Measurements from ENCODE around the gene CPA2. TPM values are rescaled to one million over a fixed set of nuclear protein-coding genes. Genes with fewer than 3 reads are reported as not detected.
"Not testable (repeated sequence)": the region's sequence is repeated elsewhere in the genome, so short reads cannot be mapped to it uniquely, and the experiment has no call there.

The CPA2 gene
- total and polyA plus RNA-seq, 7 experiments from 2014 or later: not detected

GRCh38 chr7:130224923-130225322, 41.7 kb upstream of the CPA2 start:
- H3K27ac Mint-ChIP-seq; ATAC-seq; POLR2A ChIA-PET; H3K4me3 Mint-ChIP-seq; H3K27me3 ChIP-seq (ENCODE audit: control insufficient read depth in 2 of 2, insufficient read depth in 2 of 2, low read length in 2 of 2); intact Hi-C loops (cut with micrococcal nuclease); H3K36me3 Mint-ChIP-seq; DNase-seq; H3K4me1 ChIP-seq (ENCODE audit: control insufficient read depth in 2 of 2, insufficient read depth in 2 of 2, low read length in 2 of 2); H3K27ac ChIP-seq (ENCODE audit: low read depth, low read length); H3K4me1 Mint-ChIP-seq; H3K27me3 Mint-ChIP-seq; H3K4me3 ChIP-seq (ENCODE audit: low read length); H3K9me3 Mint-ChIP-seq; H3K9me3 ChIP-seq (ENCODE audit: control insufficient read depth in 2 of 3, low read length in 3 of 3); H3K36me3 ChIP-seq (ENCODE audit: control insufficient read depth in 2 of 3, insufficient read depth in 3 of 3, low read length in 3 of 3): not testable (repeated sequence)
- CTCF ChIA-PET: interaction anchor here (0.6 kb wide), 1 partner anchor 523 kb away, joined by 3 read pairs; no protein-coding TSS in a partner anchor

GRCh38 chr7:130226333-130226732, 40.3 kb upstream of the CPA2 start:
- POLR2A ChIA-PET: no interaction called here
- H3K36me3 Mint-ChIP-seq: no peaks in the 10 kb centered on the region
- no peaks in the 10 kb centered on the region for H3K4me1 ChIP-seq (ENCODE audit: control insufficient read depth in 2 of 2, insufficient read depth in 2 of 2, low read length in 2 of 2)
- no peak for DNase-seq
- CTCF ChIA-PET: no interaction called here
- H3K9me3 Mint-ChIP-seq: no peaks in the 10 kb centered on the region
- H3K4me1 Mint-ChIP-seq: peaks cover 0 to 8% (median 0%) of the 10 kb centered on the region in 7 donors
- H3K9me3 ChIP-seq (ENCODE audit: control insufficient read depth in 2 of 3, low read length in 3 of 3): no peaks in the 10 kb centered on the region
- peak overlapping the region in 2 of 9 donors; percentile 3 to 18 for H3K27ac Mint-ChIP-seq
- H3K27me3 ChIP-seq (ENCODE audit: control insufficient read depth in 2 of 2, insufficient read depth in 2 of 2, low read length in 2 of 2): no peaks in the 10 kb centered on the region
- H3K27ac ChIP-seq (ENCODE audit: low read depth, low read length): no peak overlapping the region
- intact Hi-C loops (cut with micrococcal nuclease): no loop called here
- no peak for ATAC-seq
- no peak overlapping the region for H3K4me3 Mint-ChIP-seq
- H3K27me3 Mint-ChIP-seq: peaks cover 0 to 6% (median 0%) of the 10 kb centered on the region in 5 donors
- H3K4me3 ChIP-seq (ENCODE audit: low read length): no peak overlapping the region
- H3K36me3 ChIP-seq (ENCODE audit: control insufficient read depth in 2 of 3, insufficient read depth in 3 of 3, low read length in 3 of 3): no peaks in the 10 kb centered on the region

GRCh38 chr7:130227883-130228575, 38.6 kb upstream of the CPA2 start:
- DNase-seq: no peak
- CTCF ChIA-PET: no interaction called here
- H3K4me3 Mint-ChIP-seq: no peak overlapping the region
- H3K9me3 Mint-ChIP-seq: no peaks in the 10 kb centered on the region
- H3K4me3 ChIP-seq (ENCODE audit: low read length): no peak overlapping the region
- no peaks in the 10 kb centered on the region for H3K36me3 Mint-ChIP-seq
- ATAC-seq: no peak
- H3K27me3 Mint-ChIP-seq: peaks cover 0 to 6% (median 0%) of the 10 kb centered on the region in 5 donors
- intact Hi-C loops (cut with micrococcal nuclease): no loop called here
- H3K27me3 ChIP-seq (ENCODE audit: control insufficient read depth in 2 of 2, insufficient read depth in 2 of 2, low read length in 2 of 2): no peaks in the 10 kb centered on the region
- H3K9me3 ChIP-seq (ENCODE audit: control insufficient read depth in 2 of 3, low read length in 3 of 3): no peaks in the 10 kb centered on the region
- no peaks in the 10 kb centered on the region for H3K36me3 ChIP-seq (ENCODE audit: control insufficient read depth in 2 of 3, insufficient read depth in 3 of 3, low read length in 3 of 3)
- POLR2A ChIA-PET: interaction anchor here (0.7 kb wide), 1 partner anchor 387 kb away, joined by 3 read pairs; no protein-coding TSS in a partner anchor
- H3K27ac ChIP-seq (ENCODE audit: low read depth, low read length): no peak overlapping the region
- peaks cover 0 to 8% (median 0%) of the 10 kb centered on the region in 7 donors for H3K4me1 Mint-ChIP-seq
- H3K4me1 ChIP-seq (ENCODE audit: control insufficient read depth in 2 of 2, insufficient read depth in 2 of 2, low read length in 2 of 2): no peaks in the 10 kb centered on the region
- H3K27ac Mint-ChIP-seq: no peak overlapping the region

- no peaks in the 10 kb centered on the region for H3K36me3 ChIP-seq (ENCODE audit: control insufficient read depth in 2 of 3, insufficient read depth in 3 of 3, low read length in 3 of 3)
- DNase-seq (no peak), ATAC-seq (no peak)
- H3K27ac Mint-ChIP-seq: no peak overlapping the region
- H3K4me3 ChIP-seq (ENCODE audit: low read length): no peak overlapping the region
- peaks cover 0 to 3% (median 0%) of the 10 kb centered on the region in 7 donors for H3K4me1 Mint-ChIP-seq
- no peaks in the 10 kb centered on the region for H3K36me3 Mint-ChIP-seq
- POLR2A ChIA-PET: no interaction called here
- no peaks in the 10 kb centered on the region for H3K9me3 Mint-ChIP-seq
- no peaks in the 10 kb centered on the region for H3K27me3 ChIP-seq (ENCODE audit: control insufficient read depth in 2 of 2, insufficient read depth in 2 of 2, low read length in 2 of 2)
- H3K4me1 ChIP-seq (ENCODE audit: control insufficient read depth in 2 of 2, insufficient read depth in 2 of 2, low read length in 2 of 2): no peaks in the 10 kb centered on the region
- intact Hi-C loops (cut with micrococcal nuclease): no loop called here
- CTCF ChIA-PET: no interaction called here
- H3K9me3 ChIP-seq (ENCODE audit: control insufficient read depth in 2 of 3, low read length in 3 of 3): no peaks in the 10 kb centered on the region
- peaks cover 0 to 6% (median 0%) of the 10 kb centered on the region in 5 donors for H3K27me3 Mint-ChIP-seq
- no peak overlapping the region for H3K4me3 Mint-ChIP-seq
- H3K27ac ChIP-seq (ENCODE audit: low read depth, low read length): no peak overlapping the region
Observed at GRCh38 chr7:130228840-130229502, 37.7 kb upstream of the CPA2 start.

GRCh38 chr7:130229981-130230380, 36.7 kb upstream of the CPA2 start:
- DNase-seq; H3K4me1 Mint-ChIP-seq; H3K4me3 ChIP-seq (ENCODE audit: low read length); H3K27ac Mint-ChIP-seq; H3K9me3 Mint-ChIP-seq; H3K27ac ChIP-seq (ENCODE audit: low read depth, low read length); CTCF ChIA-PET; H3K9me3 ChIP-seq (ENCODE audit: control insufficient read depth in 2 of 3, low read length in 3 of 3); H3K27me3 Mint-ChIP-seq; H3K36me3 ChIP-seq (ENCODE audit: control insufficient read depth in 2 of 3, insufficient read depth in 3 of 3, low read length in 3 of 3); H3K36me3 Mint-ChIP-seq; POLR2A ChIA-PET; intact Hi-C loops (cut with micrococcal nuclease); ATAC-seq; H3K4me1 ChIP-seq (ENCODE audit: control insufficient read depth in 2 of 2, insufficient read depth in 2 of 2, low read length in 2 of 2); H3K27me3 ChIP-seq (ENCODE audit: control insufficient read depth in 2 of 2, insufficient read depth in 2 of 2, low read length in 2 of 2); H3K4me3 Mint-ChIP-seq: not testable (repeated sequence)

GRCh38 chr7:130231792-130232191, 34.9 kb upstream of the CPA2 start:
- no peak overlapping the region for H3K4me3 ChIP-seq (ENCODE audit: low read length)
- no peaks in the 10 kb centered on the region for H3K27me3 ChIP-seq (ENCODE audit: control insufficient read depth in 2 of 2, insufficient read depth in 2 of 2, low read length in 2 of 2)
- no peaks in the 10 kb centered on the region for H3K4me1 Mint-ChIP-seq
- peaks cover 0 to 11% (median 8%) of the 10 kb centered on the region in 5 donors for H3K27me3 Mint-ChIP-seq
- DNase-seq: no peak
- no peaks in the 10 kb centered on the region for H3K9me3 ChIP-seq (ENCODE audit: control insufficient read depth in 2 of 3, low read length in 3 of 3)
- ChIA-PET CTCF (interaction anchor here (0.6 kb wide), 1 partner anchor 520 kb away, joined by 3 read pairs; no protein-coding TSS in a partner anchor), POLR2A (no interaction called here)
- no peak overlapping the region for H3K27ac Mint-ChIP-seq
- intact Hi-C loops (cut with micrococcal nuclease): no loop called here
- ATAC-seq: no peak
- no peaks in the 10 kb centered on the region for H3K4me1 ChIP-seq (ENCODE audit: control insufficient read depth in 2 of 2, insufficient read depth in 2 of 2, low read length in 2 of 2)
- H3K9me3 Mint-ChIP-seq: no peaks in the 10 kb centered on the region
- no peaks in the 10 kb centered on the region for H3K36me3 Mint-ChIP-seq
- no peak overlapping the region for H3K4me3 Mint-ChIP-seq
- no peaks in the 10 kb centered on the region for H3K36me3 ChIP-seq (ENCODE audit: control insufficient read depth in 2 of 3, insufficient read depth in 3 of 3, low read length in 3 of 3)
- H3K27ac ChIP-seq (ENCODE audit: low read depth, low read length): no peak overlapping the region

GRCh38 chr7:130232209-130232608, 34.5 kb upstream of the CPA2 start:
- ATAC-seq (no peak), DNase-seq (no peak)
- intact Hi-C loops (cut with micrococcal nuclease): no loop called here
- no peaks in the 10 kb centered on the region for H3K4me1 Mint-ChIP-seq
- no peak overlapping the region for H3K4me3 Mint-ChIP-seq
- Histone ChIP-seq H3K4me3 (ENCODE audit: low read length) (no peak overlapping the region), H3K27me3 (ENCODE audit: control insufficient read depth in 2 of 2, insufficient read depth in 2 of 2, low read length in 2 of 2) (no peaks in the 10 kb centered on the region), H3K27ac (ENCODE audit: low read depth, low read length) (no peak overlapping the region), H3K9me3 (ENCODE audit: control insufficient read depth in 2 of 3, low read length in 3 of 3) (no peaks in the 10 kb centered on the region), H3K4me1 (ENCODE audit: control insufficient read depth in 2 of 2, insufficient read depth in 2 of 2, low read length in 2 of 2) (no peaks in the 10 kb centered on the region), H3K36me3 (ENCODE audit: control insufficient read depth in 2 of 3, insufficient read depth in 3 of 3, low read length in 3 of 3) (no peaks in the 10 kb centered on the region)
- peaks cover 0 to 12% (median 11%) of the 10 kb centered on the region in 5 donors for H3K27me3 Mint-ChIP-seq
- no peaks in the 10 kb centered on the region for H3K36me3 Mint-ChIP-seq
- ChIA-PET CTCF (interaction anchor here (0.6 kb wide), 1 partner anchor 519 kb away, joined by 3 read pairs; no protein-coding TSS in a partner anchor), POLR2A (no interaction called here)
- H3K9me3 Mint-ChIP-seq: no peaks in the 10 kb centered on the region
- no peak overlapping the region for H3K27ac Mint-ChIP-seq
